GM12892 (cell line): ENCODE data around the gene EMC10.
"Not testable (repeated sequence)": the region's sequence is repeated elsewhere in the genome, so short reads cannot be mapped to it uniquely, and the experiment has no call there.

Source experiments
- DNase-seq: peaks from one replicate; pipeline ENCODE4 v3.0.0; 2011; ENCODE audit not compliant: insufficient read length
- FAIRE-seq: peaks from 2 replicates; lab custom pipeline; 2011; peaks lifted over from hg19 to GRCh38; lab: Jason Lieb, UNC
- POLR2A ChIP-seq: IDR thresholded peaks from 2 replicates; pipeline ENCODE4 v1.6.1; 2011; ENCODE audit warnings: low read depth, low read length, control low read depth
- POLR2AphosphoS5 ChIP-seq: IDR thresholded peaks from 2 replicates; pipeline ENCODE4 v1.6.1; 2011; ENCODE audit warnings: low read depth, low read length, control low read depth
- TAF1 ChIP-seq: IDR thresholded peaks from 2 replicates; pipeline ENCODE4 v1.6.1; 2011; ENCODE audit warnings: low read depth, mild to moderate bottlenecking, control low read depth, low read length, borderline replicate concordance

Gene EMC10

GRCh38 chr19:50513746-50514345 lies 37.5 kb downstream of the EMC10 start, which contains the start of gene ASPDH:
Gene ASPDH, minus strand, starts transcription at chr19:50513913. Its CDS starts 90 bp downstream, at chr19:50513823.
- TF ChIP-seq POLR2A = no peak
- no peak for TF ChIP-seq TAF1
- TF ChIP-seq POLR2AphosphoS5 = no peak
- DNase-seq (no peak), FAIRE-seq (no peak)

DNA sequence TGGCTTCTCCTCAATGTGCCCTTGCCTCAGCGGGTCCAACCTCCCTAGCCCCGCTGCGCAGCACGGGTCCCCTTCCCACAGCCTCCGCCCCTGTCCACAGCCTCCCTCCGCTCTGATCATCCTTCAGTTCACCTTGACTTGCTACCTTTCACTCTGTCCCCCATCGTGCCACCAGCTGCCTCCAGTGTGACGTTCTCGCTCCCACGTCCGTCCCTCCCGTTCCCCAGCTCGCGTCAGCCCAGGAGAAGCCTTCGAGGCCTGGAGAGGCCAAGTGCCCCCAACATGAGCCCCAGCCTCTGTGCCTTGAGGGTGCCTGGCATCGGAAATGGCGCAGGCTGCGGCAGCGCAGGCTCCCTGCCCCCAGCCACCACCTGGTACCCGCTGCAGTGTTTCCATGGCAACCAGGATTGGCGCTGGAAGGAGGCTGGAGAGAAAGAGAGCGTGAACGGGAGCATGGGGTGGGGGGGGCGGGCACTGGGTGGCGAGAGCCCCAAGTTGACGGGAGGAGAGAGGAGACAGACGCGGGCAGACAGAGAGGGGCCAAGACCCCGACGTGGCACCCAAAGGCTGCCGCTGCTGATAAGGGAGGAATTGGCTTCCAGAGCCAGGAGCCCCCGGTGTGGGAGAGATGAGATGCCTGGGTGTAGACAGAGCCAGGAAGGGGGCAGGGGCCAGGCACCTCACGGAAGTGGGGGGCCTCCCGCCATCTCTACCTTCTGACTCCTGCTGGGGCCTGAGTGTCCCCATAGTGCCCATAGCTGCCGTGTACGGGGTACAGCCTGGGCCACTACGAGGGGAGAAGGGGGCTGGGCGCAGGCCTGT lies 38.2 kb downstream of the EMC10 start:
- DNase-seq (no peak), FAIRE-seq (no peak)
- TF ChIP-seq POLR2A (no peak), TAF1 (no peak), POLR2AphosphoS5 (no peak)

- TF ChIP-seq POLR2AphosphoS5 (no peak), POLR2A (no peak), TAF1 (no peak)
- FAIRE-seq = no peak
- DNase-seq = no peak
Measured at GRCh38 chr19:50515168-50515561, 38.9 kb downstream of the EMC10 start.

DNA sequence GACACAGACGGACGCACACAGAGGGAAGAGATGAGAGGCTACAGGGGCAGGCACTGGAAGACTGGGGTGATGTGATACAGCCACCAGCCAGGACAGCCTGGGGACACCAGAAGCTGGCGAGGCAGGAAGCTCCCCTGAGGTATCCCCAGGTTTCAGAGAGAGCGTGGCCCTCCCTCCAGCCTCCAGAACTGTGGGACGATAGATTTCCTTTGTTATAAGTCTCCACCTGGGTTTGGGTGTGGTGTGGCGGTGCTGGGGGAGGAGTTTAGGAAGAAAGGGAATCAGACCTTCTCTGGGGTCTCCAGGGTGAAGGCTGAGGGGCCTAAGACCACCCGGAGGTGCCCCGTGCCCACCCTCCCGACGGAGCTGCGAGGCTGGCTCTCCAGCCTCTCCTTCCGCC lies 40.1 kb downstream of the EMC10 start:
- TF ChIP-seq POLR2A = no peak
- TF ChIP-seq TAF1 = no peak
- DNase-seq (no peak), FAIRE-seq (no peak)

DNA sequence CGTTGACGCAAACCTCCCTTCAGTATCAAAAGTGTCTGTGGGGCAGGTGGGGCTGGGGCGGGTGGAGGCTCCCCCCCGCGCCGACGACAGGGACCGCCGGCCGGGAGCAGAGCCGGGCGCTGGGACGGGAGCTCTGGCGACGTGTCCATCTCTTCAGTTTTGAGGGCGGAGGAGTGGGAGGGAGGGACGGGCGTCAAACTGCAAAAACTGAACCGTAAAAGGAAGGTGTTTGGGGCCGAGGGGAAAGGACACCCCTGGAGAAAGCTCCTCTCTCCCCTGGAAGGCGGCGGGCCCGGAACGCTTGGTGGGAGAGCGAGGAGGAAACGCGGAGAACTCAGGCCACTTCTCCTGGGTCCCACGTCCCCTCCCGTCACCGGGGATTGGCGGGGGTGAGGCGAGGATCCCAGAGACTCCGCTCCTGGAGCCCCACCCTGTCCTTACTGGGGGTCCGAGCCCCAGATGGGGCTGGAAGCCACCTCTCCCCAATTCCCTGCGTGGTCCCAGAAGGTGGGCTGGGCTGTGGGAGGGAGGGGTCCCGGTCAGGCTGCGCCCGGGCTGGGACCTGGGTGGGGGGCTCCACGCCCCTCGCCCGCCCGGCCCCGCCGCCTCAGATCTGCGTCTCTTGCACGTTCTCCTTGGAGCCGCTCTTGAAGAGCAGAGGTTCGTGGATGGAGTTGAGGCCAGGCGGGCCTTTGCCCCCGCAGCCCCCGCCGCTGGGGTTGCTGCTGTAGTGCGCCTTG lies 40.8 kb downstream of the EMC10 start:
- FAIRE-seq (no peak), DNase-seq (no peak)
- TF ChIP-seq POLR2AphosphoS5 (no peak), TAF1 (no peak), POLR2A (no peak)

DNA sequence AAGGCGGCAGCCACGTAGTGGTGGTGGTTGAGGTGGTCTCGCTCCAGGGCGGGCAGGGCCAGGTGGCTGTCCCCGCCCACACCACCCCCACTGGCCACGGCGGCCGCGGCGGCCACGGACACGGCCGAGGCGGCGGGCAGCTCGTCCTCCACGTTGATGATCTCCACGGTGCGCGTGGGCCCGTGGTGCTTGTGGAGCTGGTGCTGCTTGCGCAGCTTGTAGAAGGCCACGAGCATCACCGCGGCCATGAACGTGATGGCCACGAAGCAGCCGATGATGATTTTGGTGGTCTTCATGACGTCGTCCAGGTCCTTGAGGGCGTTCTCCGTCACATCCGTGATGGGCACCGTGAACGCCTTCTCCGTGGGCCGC lies 41.4 kb downstream of the EMC10 start:
- no peak for TF ChIP-seq TAF1
- no peak for FAIRE-seq
- DNase-seq = no peak

DNA sequence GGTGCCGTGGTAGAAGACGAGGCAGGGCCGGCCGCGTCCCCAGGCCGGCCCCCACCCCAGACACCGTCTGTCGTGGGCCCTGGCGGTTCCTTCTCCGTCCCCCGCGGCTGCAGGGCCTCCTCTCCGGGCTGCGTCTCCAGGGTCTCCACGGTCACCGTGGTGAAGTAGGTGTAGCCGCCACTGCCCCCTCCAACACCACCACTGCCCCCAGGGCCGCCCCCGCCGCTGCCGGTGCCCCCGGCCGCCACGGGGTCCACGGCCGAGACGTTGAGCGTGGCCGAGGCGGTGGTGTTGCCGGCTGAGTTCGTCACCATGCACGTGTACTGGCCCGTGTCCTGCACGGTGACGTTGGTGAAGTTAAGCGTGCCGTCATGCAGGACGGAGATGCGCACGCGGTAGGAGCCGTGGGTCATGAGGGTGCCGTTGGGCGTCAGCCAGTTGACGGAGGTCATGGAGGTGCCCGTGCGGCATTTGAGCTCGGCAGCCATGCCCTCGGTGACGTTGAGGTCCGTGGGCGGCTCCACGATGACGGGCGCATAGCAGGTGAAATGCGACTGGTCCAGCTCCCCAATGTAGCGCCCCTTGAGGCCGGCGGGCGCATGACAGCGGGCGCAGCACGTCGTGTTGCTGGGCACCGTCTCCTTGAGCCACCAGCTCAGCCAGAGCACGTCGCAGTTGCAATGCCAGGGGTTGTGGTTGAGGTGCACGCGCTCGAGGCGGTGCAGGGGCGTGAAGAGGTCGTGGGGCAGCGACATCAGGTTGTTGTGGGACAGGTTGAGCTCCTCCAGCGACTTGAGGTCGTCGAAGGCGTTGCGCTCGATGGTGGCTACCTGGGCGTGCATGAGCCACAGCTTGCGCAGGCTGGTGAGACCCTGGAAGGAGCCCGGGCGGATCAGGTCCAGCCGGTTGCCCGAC lies 42.0 kb downstream of the EMC10 start:
- TF ChIP-seq POLR2AphosphoS5 = no peak
- TF ChIP-seq TAF1 = no peak
- TF ChIP-seq POLR2A = 0 out of 2 replicates have a peak, but pooled peaks have one; percentile 7
- DNase-seq = no peak
- no peak for FAIRE-seq

- no peak for DNase-seq
- no peak for FAIRE-seq
- no peak for TF ChIP-seq POLR2A
- TF ChIP-seq TAF1 = no peak
- TF ChIP-seq POLR2AphosphoS5 = no peak
Measured at GRCh38 chr19:50519006-50519575, 42.8 kb downstream of the EMC10 start.

GRCh38 chr19:50520822-50521465 lies 44.6 kb downstream of the EMC10 start:
- DNase-seq (no peak), FAIRE-seq (no peak)
- no peak for TF ChIP-seq POLR2A
- no peak for TF ChIP-seq TAF1
- no peak for TF ChIP-seq POLR2AphosphoS5

DNA sequence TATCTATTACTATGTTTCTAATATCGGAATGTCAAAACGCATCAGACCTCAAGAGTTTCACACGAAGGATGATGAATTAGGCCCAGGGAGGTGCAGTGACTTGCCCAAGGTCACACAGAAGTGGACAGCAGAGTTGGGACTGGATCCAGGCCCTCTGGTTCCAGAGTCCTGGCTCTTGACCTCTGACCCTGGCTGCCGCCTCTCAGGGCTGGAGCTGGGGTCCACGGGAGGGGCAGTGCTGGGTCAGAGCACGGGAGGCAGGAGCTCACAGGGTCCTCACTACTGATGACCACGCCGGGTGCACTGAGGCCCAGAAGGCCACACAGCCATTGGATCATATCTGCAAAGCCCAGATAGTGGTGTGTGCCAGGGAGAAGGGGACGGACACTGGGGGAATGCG lies 46.6 kb downstream of the EMC10 start:
- TF ChIP-seq POLR2AphosphoS5 (no peak), TAF1 (no peak), POLR2A (no peak)
- DNase-seq = no peak
- FAIRE-seq = no peak

DNA sequence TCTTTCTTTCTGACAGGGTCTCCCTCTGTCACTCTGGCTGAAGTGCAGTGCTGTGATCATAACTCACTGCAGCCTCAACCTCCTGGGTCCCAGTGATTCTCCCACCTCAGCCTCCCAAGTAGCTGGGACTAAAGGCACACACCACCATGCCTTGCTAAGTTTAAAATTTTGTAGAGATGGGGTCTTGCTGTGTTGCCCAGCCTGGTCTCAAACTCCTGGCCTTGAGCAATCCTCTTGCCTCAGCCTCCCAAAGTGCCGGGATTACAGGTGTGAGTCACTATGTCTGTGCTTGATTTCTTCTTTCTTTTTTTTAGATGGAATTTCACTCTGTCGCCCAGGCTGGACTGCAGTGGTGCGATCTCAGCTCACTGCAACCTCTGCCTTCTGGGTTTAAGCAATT lies 51.7 kb downstream of the EMC10 start:
- not testable (repeated sequence) for DNase-seq, FAIRE-seq

- FAIRE-seq = no peak
- DNase-seq = no peak
- TF ChIP-seq POLR2AphosphoS5 = no peak
- TF ChIP-seq POLR2A = no peak
- no peak for TF ChIP-seq TAF1
Measured at GRCh38 chr19:50531171-50531612, 54.9 kb downstream of the EMC10 start.
